K562 (cell line): Measurements from ENCODE around the gene TNIP2. TPM values are rescaled to one million over a fixed set of nuclear protein-coding genes. Genes with fewer than 3 reads are reported as not detected.

Source experiments
- ATAC-seq: fragments of 200-7000 bp; cut with Tn5 transposase; 3 replicates; pipeline ENCODE4 v1.9.1; 2020; ENCODE audit warnings: moderate library complexity
- BruUV-seq: library from RNA; stranded (reverse); fragments of 400-500 nt; replicated peaks from 2 replicates; lab custom pipeline; 2021; lab: Mats Ljungman, UMichigan
- CTCF ChIA-PET: fragments of 300-600 bp; formaldehyde crosslinking; extraction: SDS; loops from one replicate; lab custom pipeline; 2021; ENCODE audit warnings: low intra/inter-chr PET ratio; lab: Yijun Ruan, JAX
- POLR2A ChIA-PET: fragments of 300-600, 350-650 bp; sonication (Branson Sonifier 250); formaldehyde crosslinking; extraction: SDS; loops from one replicate; lab custom pipeline; 2021; ENCODE audit warnings: antibody characterized with exemption, inconsistent platforms; lab: Yijun Ruan, JAX
- DNase-seq, 4 experiments: peaks; one replicate each; pipeline versions ENCODE4 v3.0.0 to v3.0.0-alpha.2; 2011 to 2018; ENCODE audit warnings: low spot score in 3 of 4, mixed read lengths in 3 of 4; ENCODE audit errors: extremely low read depth in 1 of 4
- FAIRE-seq: peaks from 2 replicates; lab custom pipeline; 2011; peaks lifted over from hg19 to GRCh38; lab: Jason Lieb, UNC
- H2AFZ ChIP-seq: 2 replicates; pipeline ENCODE4 v1.6.0; 2011; ENCODE audit warnings: low read depth, low read length, control low read depth, inconsistent platforms
- H3K27ac ChIP-seq: fragments of 200-600 bp; 3 replicates; pipeline ENCODE4 v1.8.0; 2011; ENCODE audit warnings: low read depth, mild to moderate bottlenecking, control low read depth, inconsistent platforms, low read length, moderate library complexity, mixed read lengths; ENCODE audit errors: extremely low read depth
- H3K27me3 ChIP-seq, 2 experiments: fragments of 300-600 bp in 1 of 2; 2 replicates in 1 of 2; 3 replicates in 1 of 2; pipeline versions ENCODE4 v1.6.0 to v1.8.0; 2011; ENCODE audit warnings: inconsistent platforms in 2 of 2, low read length in 2 of 2, mild to moderate bottlenecking in 1 of 2, mixed read lengths in 1 of 2, moderate library complexity in 1 of 2; ENCODE audit not compliant: control insufficient read depth in 2 of 2, insufficient read depth in 2 of 2
- H3K36me3 ChIP-seq: fragments of 300-600 bp; 3 replicates; pipeline ENCODE4 v1.8.0; 2011; ENCODE audit warnings: mild to moderate bottlenecking, low read length, inconsistent platforms; ENCODE audit not compliant: control insufficient read depth, insufficient read depth
- H3K4me1 ChIP-seq, 2 experiments: fragments of 200-600 bp in 1 of 2; replicated peaks in 1 of 2; 2 replicates in 1 of 2; 3 replicates in 1 of 2; pipeline versions ENCODE4 v1.5.1 to v1.8.0; 2011; ENCODE audit warnings: inconsistent platforms in 2 of 2, low read length in 2 of 2, mild to moderate bottlenecking in 1 of 2, mixed read lengths in 1 of 2, moderate library complexity in 1 of 2; ENCODE audit not compliant: control insufficient read depth in 2 of 2, insufficient read depth in 2 of 2
- H3K4me2 ChIP-seq: 2 replicates; pipeline ENCODE4 v1.6.1; 2011; ENCODE audit warnings: low read length, control low read depth, inconsistent platforms, mixed read lengths; ENCODE audit not compliant: insufficient read depth
- H3K4me3 ChIP-seq: fragments of 200-600 bp; sonication (generic), shearing (Covaris generic); 2 replicates; pipeline ENCODE4 v1.5.1; 2016; ENCODE audit warnings: control low read depth, inconsistent platforms
- H3K79me2 ChIP-seq: fragments of 200-600 bp; 3 replicates; pipeline ENCODE4 v1.8.0; 2011; ENCODE audit warnings: low read length, inconsistent platforms; ENCODE audit not compliant: control insufficient read depth, insufficient read depth
- H3K9ac ChIP-seq, 2 experiments: 2 replicates each; pipeline versions ENCODE4 v1.6.0 to v1.6.1; 2011; ENCODE audit warnings: low read depth in 2 of 2, low read length in 2 of 2, control low read depth in 1 of 2, inconsistent platforms in 1 of 2, mild to moderate bottlenecking in 1 of 2, mixed read lengths in 1 of 2; ENCODE audit not compliant: insufficient read depth in 1 of 2
- H3K9me1 ChIP-seq: one replicate; pipeline ENCODE4 v1.6.0; 2011; ENCODE audit warnings: inconsistent platforms, mild to moderate bottlenecking, low read length, moderate library complexity; ENCODE audit not compliant: control insufficient read depth, insufficient read depth
- H3K9me3 ChIP-seq: replicated peaks from 2 replicates; pipeline ENCODE4 v1.5.1; 2011; ENCODE audit warnings: low read depth, low read length, inconsistent platforms; ENCODE audit not compliant: control insufficient read depth, insufficient read depth
- H4K20me1 ChIP-seq: replicated peaks from 2 replicates; pipeline ENCODE4 v1.6.1; 2011; ENCODE audit warnings: low read length, inconsistent platforms, mixed read lengths; ENCODE audit not compliant: control insufficient read depth, insufficient read depth
- DMBX1 ChIP-seq: fragments of 250-450 bp; sonication (Bioruptor Pico); IDR thresholded peaks from 2 replicates; pipeline ENCODE4 v1.8.0; 2022; ENCODE audit warnings: inconsistent platforms, mild to moderate bottlenecking, moderate library complexity, borderline replicate concordance
- KAT8 ChIP-seq: fragments of 450-650 bp; IDR thresholded peaks from 2 replicates; pipeline ENCODE4 v1.6.1; 2016; ENCODE audit warnings: low read depth, mild to moderate bottlenecking
- NEUROD1 ChIP-seq: fragments of 150-350 bp; IDR thresholded peaks from 2 replicates; pipeline ENCODE4 v1.6.1; 2014; ENCODE audit warnings: borderline replicate concordance, low read length, low read depth; ENCODE audit not compliant: partially characterized antibody
- ZBTB1 ChIP-seq: sonication (generic); formaldehyde crosslinking; IDR thresholded peaks from 2 replicates; pipeline ENCODE4 v1.8.1; 2023; ENCODE audit warnings: missing genetic modification reagents, low read depth, mild to moderate bottlenecking, borderline replicate concordance
- ZNF764 ChIP-seq: fragments of 250-450 bp; sonication (Bioruptor Pico); IDR thresholded peaks from 2 replicates; pipeline ENCODE4 v1.4.0; 2020; ENCODE audit warnings: low read depth, mild to moderate bottlenecking, moderate library complexity
- WGBS: fragments of 100-300 bp; shearing (Covaris generic); methylation state at CpG from one replicate; pipeline ENCODE4 v1.1.6; 2016; ENCODE audit warnings: low coverage, mixed read lengths; ENCODE audit not compliant: insufficient coverage; ENCODE audit errors: missing lambda C conversion rate; 5-methylcytosine and 5-hydroxymethylcytosine counted together
- in situ Hi-C: fragments of 300-500 bp; cut with MboI; formaldehyde crosslinking; loops from 4 replicates; pipeline ENCODE4 v1.15.0; 2018; ENCODE audit warnings: inconsistent platforms, mixed read lengths
- intact Hi-C: fragments of 100-400 bp; cut with micrococcal nuclease; formaldehyde crosslinking; loops from 2 replicates; pipeline ENCODE4 v1.14.2; 2022
- polyA plus RNA-seq, 8 experiments: library from polyadenylated mRNA; depleted of rRNA in 4 of 8; stranded (reverse) in 5 of 8; unstranded in 3 of 8; fragments of >200 nt; fragmentation: Nextera tagmentation in 2 of 8; fragmentation: Illumina TruSeq in 1 of 8; extraction: Ambion mirVana in 2 of 8; extraction: Trizol in 1 of 8; gene quantifications; 2 replicates each; pipeline versions ENCODE4 v1.2.1 to v1.2.3, GENCODE V29; 2011 to 2014; ENCODE audit warnings: inconsistent platforms in 1 of 8, missing spikeins in 1 of 8
- total RNA-seq, 7 experiments: library from RNA; depleted of rRNA in 6 of 7; stranded (reverse); fragments of >200 nt in 6 of 7; fragmentation: Illumina TruSeq in 2 of 7; extraction: Trizol in 2 of 7; gene quantifications; 2 replicates each; pipeline versions ENCODE4 v1.2.1 to v1.2.3, GENCODE V29; 2011 to 2021; ENCODE audit warnings: low replicate concordance in 1 of 7

TNIP2 gene
- total and polyA plus RNA-seq, 9 of the 15 experiments (the other 6 are each of a cell fraction or from before 2014, with no cell fraction given): 0.61 to 42.6 (median 19.5) TPM

- H3K9ac ChIP-seq: 0 out of 4 replicates have a peak overlapping the region, but pooled peaks of 1 of the 2 experiments have one; percentile 35
- H3K27ac ChIP-seq: no peak overlapping the region
- no peak for DNase-seq
- no peaks in the 10 kb centered on the region; the same call in 1 of the 2 replicates for H3K9me3 ChIP-seq
- peaks cover 7 to 35% of the 10 kb centered on the region in 2 experiments for H3K4me1 ChIP-seq
- WGBS: 51% methylated on average over 11 of the region's 12 CpGs
- no peaks in the 10 kb centered on the region for H4K20me1 ChIP-seq
- no peak for FAIRE-seq
- intact Hi-C loops: no loop called here
- H3K79me2 ChIP-seq: no peaks in the 10 kb centered on the region
- CTCF ChIA-PET: no interaction called here
- POLR2A ChIA-PET: interaction anchor here (0.6 kb wide), 1 partner anchor 31 kb away, joined by 4 read pairs; no protein-coding TSS in a partner anchor
- H3K36me3 ChIP-seq: no peaks in the 10 kb centered on the region
- no peak for ATAC-seq
- H3K9me1 ChIP-seq: no peaks in the 10 kb centered on the region
- no TSS peak for BruUV-seq
- H3K4me2 ChIP-seq: no peak overlapping the region
- no peak for TF ChIP-seq KAT8
- no peak for TF ChIP-seq ZBTB1 (CRISPR knock-in tag)
- no peak for TF ChIP-seq DMBX1 (CRISPR knock-in tag)
- no peak for TF ChIP-seq NEUROD1
- TF ChIP-seq ZNF764: no peak
- H3K27me3 ChIP-seq: no peaks in the 10 kb centered on the region
- in situ Hi-C loops: no loop called here
- H2AFZ ChIP-seq: no peak overlapping the region
- no peak overlapping the region for H3K4me3 ChIP-seq
Measured at GRCh38 chr4:2765832-2766526, 9.8 kb upstream of the TNIP2 start.
